HG03175 (cell line): Measurements from ENCODE around the gene NIBAN1.

Source experiments
- ATAC-seq: cut with Tn5 transposase; IDR thresholded peaks from one replicate; pipeline ENCODE4 v1.9.1; 2021; ENCODE audit warnings: mild to moderate bottlenecking, moderate library complexity; ENCODE audit not compliant: unreplicated experiment

The NIBAN1 gene

GRCh38 chr1:184947497-184948256 is 26.6 kb downstream of the NIBAN1 start:
- ATAC-seq: no peak

GRCh38 chr1:184945678-184946412 is 28.5 kb downstream of the NIBAN1 start:
- ATAC-seq: no peak

GRCh38 chr1:184945029-184945428 is 29.3 kb downstream of the NIBAN1 start:
- ATAC-seq: peak; percentile 65

- no peak for ATAC-seq
These were observed 30.3 kb downstream of the NIBAN1 start for GRCh38 chr1:184943998-184944397.

GRCh38 chr1:184941735-184942134 is 32.6 kb downstream of the NIBAN1 start:
- ATAC-seq: peak; percentile 67

GRCh38 chr1:184941410-184941733 is 32.9 kb downstream of the NIBAN1 start:
- ATAC-seq: no peak

- no peak for ATAC-seq
These were observed 33.5 kb downstream of the NIBAN1 start for GRCh38 chr1:184940694-184941409.

- no peak for ATAC-seq
These were observed 34.1 kb downstream of the NIBAN1 start for GRCh38 chr1:184940226-184940625.

GRCh38 chr1:184937729-184938128 is 36.6 kb downstream of the NIBAN1 start:
- ATAC-seq: no peak

GRCh38 chr1:184935920-184936798 is 38.1 kb downstream of the NIBAN1 start:
- no peak for ATAC-seq

GRCh38 chr1:184933944-184934343 is 40.4 kb downstream of the NIBAN1 start:
- ATAC-seq: no peak

GRCh38 chr1:184932319-184932718 is 42.0 kb downstream of the NIBAN1 start:
- no peak for ATAC-seq

GRCh38 chr1:184931566-184931965 is 42.7 kb downstream of the NIBAN1 start:
- ATAC-seq: no peak

GRCh38 chr1:184930645-184931044 is 43.7 kb downstream of the NIBAN1 start:
- ATAC-seq: no peak

GRCh38 chr1:184930232-184930631 is 44.1 kb downstream of the NIBAN1 start:
- no peak for ATAC-seq

GRCh38 chr1:184929711-184930202 is 44.6 kb downstream of the NIBAN1 start:
- ATAC-seq: no peak

- ATAC-seq: no peak
These were observed 45.9 kb downstream of the NIBAN1 start for GRCh38 chr1:184928394-184928793.
